Measurements from ENCODE around the gene CBX4.

GRCh38 chr17:79862238-79862637 is 23.0 kb upstream of the CBX4 start:
- TF ChIP-seq, protein P1, sequence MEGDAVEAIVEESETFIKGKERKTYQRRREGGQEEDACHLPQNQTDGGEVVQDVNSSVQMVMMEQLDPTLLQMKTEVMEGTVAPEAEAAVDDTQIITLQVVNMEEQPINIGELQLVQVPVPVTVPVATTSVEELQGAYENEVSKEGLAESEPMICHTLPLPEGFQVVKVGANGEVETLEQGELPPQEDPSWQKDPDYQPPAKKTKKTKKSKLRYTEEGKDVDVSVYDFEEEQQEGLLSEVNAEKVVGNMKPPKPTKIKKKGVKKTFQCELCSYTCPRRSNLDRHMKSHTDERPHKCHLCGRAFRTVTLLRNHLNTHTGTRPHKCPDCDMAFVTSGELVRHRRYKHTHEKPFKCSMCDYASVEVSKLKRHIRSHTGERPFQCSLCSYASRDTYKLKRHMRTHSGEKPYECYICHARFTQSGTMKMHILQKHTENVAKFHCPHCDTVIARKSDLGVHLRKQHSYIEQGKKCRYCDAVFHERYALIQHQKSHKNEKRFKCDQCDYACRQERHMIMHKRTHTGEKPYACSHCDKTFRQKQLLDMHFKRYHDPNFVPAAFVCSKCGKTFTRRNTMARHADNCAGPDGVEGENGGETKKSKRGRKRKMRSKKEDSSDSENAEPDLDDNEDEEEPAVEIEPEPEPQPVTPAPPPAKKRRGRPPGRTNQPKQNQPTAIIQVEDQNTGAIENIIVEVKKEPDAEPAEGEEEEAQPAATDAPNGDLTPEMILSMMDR (IDR thresholded peaks at IDR 0.05; ENCODE audit: insufficient read depth, low read depth, low read length) = no peak
- no peak for TF ChIP-seq EZH2 (IDR thresholded peaks at IDR 0.05; ENCODE audit: insufficient read depth, low read length)
